HG03575 (cell line): ENCODE results near the gene IMMP2L.
A peak's percentile ranks its signal among the peaks of the same experiment; 100 is the strongest.

Experiments used
- ATAC-seq: cut with Tn5 transposase; IDR thresholded peaks from one replicate; pipeline ENCODE4 v1.9.1; 2021; ENCODE audit not compliant: unreplicated experiment, insufficient number of reproducible peaks, low FRiP score; ENCODE audit errors: extremely low read depth

The IMMP2L gene

DNA sequence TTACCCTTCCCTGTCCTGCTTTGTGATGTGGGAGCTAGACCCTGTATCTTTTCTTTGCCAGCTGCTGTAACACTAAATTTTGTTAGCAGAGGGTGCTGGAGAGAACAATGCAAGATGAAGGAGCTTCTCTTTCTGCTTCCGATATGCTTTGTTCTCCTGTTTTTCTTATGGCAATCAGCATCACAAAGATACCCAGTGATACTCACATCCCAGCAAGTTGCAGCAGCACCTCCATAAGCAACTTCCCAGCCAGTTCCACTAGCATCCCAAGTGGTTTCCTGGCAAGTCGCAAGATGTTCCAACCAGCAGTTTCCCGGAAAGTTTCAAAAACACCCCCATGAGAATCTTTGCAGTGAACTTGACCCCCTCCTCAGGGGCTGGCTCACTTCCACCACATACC lies 148.6 kb downstream of the IMMP2L start:
- no peak for ATAC-seq

DNA sequence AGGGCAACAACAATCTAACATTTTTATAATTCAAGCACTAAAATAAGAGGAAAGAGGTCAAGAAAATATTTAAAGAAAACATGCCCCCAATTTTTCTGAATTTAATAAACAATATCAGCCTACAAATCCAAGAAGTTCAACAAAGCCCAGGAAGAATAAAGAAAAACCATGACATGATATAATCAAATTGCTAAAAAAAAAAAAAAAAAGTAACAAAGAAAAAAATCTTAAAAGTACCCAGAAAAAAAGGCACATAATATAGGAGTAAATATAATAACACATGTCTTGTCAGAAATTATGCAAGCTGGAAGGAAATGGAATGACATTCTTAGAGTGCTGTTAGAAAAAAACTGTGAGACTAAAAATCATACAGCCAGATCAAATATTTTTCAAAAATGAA lies 151.4 kb downstream of the IMMP2L start:
- no peak for ATAC-seq

DNA sequence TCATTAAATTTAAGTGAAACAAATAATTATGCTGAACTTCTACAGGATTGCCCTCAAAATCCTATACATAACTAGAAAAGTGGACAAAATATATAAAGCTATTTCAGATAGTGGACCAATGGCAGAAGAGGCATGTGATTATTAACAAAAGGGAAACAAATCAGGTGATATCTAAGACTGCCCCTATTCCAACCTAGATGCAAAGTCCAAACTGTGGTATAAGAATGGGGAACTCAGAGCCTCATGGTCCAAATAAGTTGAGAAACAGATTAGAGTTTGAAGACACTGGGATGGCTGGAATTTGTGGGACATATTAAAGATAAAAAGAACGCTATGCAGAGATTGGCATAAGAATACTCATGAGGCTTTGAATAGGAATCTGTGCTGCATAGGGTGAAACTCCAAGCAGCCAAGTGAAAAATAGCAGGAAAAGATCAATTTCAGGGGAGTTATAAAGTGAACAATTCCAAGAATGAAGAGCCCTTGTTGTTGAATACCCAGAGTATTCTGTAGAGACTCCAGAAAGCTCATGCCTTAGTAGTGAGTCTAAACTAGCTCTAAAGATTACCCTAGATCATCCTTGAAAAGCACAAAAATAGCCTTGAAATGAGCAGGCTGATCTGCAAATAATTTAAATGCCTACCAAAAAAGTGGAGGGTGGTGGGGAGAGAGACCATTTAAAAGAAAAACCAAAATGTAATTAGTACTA lies 152.4 kb downstream of the IMMP2L start:
- no peak for ATAC-seq

DNA sequence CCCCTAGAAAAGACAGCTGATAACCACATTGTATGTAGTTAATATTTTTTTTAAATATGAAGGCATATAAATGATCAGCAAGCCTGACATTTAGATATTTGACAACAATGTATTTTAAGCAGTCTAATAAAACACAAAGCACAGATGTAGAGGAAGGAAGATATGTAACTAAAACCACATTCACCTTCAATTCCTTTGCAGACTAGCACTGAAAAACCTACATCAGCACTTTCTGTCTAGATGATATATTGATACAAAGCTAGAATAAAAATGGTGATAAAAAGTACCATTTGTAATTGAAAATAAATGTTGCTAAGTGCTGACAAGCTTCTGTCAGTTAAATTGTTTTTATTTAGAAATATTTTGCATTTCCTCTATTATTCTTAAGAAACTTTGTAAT lies 153.6 kb downstream of the IMMP2L start:
- ATAC-seq, result no peak

DNA sequence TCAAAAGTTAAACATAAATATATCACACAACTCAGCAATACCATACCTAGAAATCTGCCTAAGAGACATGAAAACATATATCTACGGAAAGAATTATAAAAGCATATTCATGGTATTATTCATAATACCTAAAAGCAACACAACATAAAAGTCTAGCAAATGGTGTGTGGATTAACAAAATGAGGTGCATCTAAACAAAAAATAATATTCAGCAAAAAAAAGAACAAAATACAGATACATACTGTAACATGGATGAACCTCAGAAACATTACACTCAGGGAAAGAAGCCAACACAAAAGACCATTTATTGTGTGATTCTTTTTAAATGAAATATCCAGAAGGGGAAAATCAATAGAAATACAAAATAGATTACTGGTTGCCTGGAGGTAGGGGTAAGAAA lies 155.0 kb downstream of the IMMP2L start:
- no peak for ATAC-seq

DNA sequence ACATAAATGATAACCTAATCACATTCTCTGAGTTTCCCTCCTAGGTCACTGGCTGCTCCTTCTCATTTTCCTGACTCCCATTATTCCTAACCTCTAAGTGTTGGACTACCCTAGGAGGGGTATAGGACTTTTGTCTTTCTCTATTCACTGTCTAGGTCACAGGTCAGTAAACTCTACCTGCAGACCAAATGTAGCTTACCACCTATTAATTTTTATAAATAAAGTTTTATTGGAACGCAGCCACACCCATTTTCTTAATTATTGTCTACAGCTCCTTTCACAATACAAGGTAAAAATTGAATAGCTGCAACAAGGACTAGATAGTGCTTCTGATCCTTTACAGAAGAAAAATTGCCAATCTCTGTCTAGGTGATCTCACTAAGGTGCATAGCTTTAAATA lies 156.7 kb downstream of the IMMP2L start:
- ATAC-seq, result no peak

DNA sequence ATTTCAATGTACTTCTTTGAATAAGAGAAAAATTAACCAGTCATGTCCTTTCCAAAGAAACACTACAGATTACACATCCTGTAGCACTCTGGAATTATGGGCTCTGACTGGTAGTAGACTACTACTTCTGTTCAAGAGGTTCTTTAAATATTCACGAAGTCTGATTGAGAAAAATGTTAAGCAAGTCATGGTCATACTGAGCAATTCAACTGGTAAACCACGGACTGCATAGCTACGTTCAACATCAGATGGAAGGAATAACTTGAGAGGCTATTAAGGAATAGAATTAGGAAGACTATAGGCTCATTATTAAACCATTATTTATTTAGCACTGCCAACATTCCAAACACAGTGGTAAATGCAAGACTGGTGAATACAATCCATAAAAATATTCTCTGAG lies 160.8 kb downstream of the IMMP2L start:
- no peak for ATAC-seq

DNA sequence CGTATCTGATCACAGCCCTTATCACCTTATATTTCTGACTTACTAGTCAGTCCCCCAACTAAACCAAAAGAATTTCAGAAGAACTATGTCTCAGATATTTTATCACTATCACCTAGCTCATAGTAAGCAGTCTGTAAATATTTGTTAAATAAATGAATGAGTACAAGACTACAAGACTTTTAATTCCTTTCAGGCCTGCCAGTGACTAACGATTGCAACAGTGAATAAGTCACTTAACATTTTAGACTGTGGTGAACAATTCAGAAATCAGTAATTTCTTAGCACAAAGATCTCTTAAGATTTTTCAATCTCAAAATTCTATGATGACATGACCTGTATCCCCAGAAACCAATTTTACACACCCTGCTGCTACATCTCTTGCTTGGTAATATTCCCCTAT lies 162.2 kb downstream of the IMMP2L start:
- no peak for ATAC-seq

DNA sequence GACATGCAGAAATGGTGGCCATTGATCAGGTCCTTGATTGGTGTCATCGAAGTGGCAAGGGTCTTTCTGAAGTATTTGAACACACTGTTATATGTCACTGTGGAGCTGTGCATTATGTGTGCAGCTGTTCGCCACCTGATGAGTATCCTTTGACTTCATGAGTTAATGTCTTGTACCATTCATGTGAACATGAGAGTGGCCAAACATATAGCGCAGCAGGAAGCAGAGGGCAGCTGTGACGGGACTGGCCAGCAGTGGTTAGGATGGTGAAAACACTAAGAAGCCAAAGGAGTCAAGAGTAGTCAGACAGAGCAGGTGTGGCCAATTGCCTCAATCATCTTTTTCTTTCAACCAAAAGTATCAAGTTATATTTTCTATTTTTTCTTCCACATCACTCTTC lies 167.4 kb downstream of the IMMP2L start:
- no peak for ATAC-seq

DNA sequence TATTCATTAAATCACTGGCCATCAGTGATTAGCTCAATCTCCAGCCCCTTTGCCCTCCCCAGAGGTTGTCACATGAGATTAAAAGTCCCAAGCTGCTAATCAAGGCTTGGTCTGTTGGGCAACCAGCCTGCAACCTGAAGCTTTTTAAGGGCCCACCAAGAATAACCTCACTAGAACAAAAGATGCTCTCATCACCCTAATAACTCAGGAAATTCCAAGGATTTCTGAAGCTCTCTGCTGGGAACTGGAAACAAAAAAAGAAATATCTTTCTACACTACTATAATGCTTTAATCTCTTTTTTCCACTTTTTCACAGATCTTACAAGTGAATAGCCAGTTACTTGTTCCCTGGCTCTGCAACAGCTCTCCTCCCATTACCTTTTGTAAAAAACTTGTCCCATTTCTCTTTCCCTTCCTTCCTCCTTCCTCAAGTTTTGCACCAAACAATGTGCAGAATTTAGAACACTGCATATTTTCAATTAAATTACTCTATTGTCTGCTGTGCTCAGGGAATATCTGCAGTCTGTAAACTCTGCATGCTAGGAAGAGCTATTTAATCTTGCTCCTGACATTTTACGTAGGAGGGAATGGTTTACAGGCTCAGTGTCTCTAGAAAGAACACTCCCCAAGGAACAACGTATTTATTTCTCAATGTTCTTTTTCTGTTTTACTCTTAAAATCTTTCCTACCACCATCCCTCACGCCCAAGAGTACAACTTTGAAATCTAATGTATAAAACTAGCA lies 169.1 kb downstream of the IMMP2L start:
- ATAC-seq, result no peak

DNA sequence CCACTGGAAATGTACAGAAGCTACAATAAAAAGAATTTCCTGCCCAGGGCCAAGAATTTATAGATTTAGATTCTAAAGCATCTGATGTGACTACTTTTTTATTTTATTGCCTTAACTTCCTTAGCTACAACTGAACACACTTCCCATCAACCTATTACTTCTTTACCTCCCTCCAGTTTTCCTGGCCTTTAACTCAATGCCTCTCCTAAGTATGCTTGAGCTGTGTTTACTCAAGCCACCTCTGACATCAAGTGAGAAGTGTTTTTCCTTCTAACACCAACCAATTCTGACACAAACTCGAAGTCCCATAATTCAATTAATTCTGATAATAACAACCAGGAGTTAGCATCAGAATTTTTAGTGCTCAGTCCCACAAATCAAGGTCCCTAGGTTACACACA lies 170.0 kb downstream of the IMMP2L start:
- ATAC-seq, result no peak

DNA sequence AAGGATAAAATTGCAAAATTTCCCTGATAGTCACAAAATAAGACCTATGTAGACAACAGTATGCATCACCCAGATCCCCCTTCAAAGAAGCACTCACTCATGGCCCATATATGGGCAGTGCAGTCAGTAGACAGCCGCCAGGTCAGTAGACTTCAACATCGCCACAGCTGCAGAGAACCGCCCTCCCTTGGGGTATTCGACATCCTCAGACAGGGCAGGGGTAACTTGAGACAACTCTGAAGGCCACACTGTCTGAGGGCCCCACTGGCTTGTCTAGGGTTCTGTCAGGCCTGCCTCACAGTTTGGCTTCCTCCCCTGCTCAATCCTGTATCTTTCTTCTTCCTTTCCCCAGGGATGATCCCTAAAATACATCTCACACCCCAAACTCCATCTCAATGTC lies 172.3 kb downstream of the IMMP2L start:
- no peak for ATAC-seq

DNA sequence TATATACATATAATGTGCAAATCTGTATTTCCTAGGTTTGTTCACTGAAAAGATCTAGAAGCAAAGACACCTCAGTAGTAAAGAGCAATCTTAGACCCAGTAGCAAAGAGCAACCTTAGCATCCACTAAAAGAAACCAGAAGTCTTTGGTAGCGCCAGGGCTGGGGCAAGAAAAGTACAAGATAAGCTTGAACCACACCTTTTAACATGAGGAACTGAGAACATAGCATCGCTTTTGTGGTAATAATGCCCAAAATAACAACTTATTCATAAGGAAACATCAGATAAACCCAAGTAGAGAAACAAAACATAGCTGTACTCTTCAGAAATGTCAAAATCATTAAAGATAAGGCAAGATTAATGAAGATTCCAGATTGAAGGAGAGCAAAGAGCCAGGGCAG lies 173.4 kb downstream of the IMMP2L start:
- peak; percentile 76 for ATAC-seq

DNA sequence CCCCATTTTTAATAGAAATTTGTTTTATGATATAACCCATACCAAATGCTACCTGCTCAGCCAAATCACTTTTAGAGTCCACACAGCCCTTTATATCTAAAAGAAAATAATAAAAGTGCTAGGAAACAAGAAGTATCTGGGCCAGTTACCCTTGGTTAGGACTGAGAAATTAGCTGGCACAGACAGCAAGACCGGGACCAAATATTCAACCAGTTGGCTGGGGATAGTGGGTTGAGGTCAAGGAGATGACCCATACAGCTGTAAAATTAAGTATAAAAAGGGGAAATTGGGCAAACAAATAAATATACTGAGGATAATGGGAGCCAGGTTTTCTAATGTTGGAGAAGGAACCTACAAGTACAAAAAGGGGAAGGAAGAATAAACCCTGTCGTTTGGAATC lies 174.3 kb downstream of the IMMP2L start:
- no peak for ATAC-seq

DNA sequence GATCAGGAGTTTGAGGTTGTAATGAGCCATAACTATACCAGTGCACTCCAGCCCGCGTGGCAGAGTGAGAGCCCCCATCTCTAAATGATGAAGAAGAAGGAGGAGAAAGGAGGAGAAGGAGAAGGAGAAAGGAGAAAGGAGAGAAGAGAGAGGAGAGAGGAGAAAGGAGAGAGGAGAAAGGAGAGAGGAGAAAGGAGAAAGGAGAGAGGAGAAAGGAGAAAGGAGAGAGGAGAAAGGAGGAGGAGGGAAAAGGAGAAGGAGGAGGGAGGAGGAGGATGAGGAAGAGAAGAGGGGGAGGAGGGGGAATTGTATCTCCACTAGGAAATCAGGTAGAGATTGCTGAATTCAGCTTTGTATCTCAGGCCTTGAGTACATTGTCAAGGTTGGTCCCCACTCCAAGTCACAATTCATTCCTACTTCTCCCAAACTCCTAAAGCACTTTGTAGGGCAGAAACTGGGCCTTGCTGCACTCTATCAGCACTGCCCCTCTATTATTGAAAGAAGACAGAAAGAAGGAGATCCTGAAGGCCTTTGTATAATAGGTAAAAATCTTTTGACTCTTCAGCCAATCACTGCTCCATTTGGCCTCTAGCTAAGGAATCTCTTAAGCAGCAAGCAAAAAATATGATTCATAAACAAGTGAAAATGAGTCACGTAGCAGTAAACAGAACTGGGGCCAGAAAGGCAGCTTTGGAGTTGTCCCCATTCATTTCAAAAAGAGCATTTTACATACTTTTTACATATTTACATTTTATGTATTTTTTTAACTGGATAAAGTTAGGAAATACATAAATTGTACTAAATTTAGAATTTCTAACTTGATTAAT lies 178.0 kb downstream of the IMMP2L start:
- ATAC-seq, result no peak

DNA sequence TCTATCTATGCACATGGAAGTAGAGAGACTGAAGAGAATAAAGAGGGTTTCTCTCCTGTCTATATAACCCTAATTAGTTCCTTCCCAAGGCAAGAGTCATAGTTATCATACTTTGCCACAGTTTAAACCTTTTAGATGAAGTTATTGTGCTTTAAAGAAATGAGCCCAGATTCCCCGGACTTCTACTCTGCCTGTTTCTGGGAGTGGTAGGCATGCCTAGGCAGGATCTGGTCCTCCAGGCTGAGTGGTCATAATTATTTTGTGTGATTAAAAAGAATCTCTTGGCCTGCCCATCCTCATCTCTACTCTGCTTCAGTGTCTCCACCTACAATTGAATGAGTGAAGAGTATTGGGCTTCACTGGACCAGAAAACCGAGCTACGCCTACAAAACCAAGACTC lies 179.2 kb downstream of the IMMP2L start:
- ATAC-seq, result no peak

DNA sequence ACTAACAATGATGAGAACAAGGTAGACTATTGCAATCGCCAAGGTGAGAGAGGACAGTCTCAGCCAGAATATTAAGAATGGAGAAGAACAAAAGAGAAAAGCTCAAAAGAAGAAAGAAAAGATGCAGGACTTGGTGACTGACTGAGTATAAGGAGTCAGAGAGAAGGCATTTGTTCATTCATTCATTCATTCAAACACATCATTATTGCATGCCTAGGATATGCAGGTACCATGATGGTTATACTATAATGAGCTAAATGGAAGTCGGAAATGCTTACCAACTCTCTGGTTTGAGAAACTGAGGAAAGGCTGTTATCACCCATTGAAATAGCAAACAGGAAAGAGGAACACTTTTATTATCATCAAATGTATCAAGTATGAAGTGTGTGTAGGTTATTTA lies 180.7 kb downstream of the IMMP2L start:
- ATAC-seq, result no peak

DNA sequence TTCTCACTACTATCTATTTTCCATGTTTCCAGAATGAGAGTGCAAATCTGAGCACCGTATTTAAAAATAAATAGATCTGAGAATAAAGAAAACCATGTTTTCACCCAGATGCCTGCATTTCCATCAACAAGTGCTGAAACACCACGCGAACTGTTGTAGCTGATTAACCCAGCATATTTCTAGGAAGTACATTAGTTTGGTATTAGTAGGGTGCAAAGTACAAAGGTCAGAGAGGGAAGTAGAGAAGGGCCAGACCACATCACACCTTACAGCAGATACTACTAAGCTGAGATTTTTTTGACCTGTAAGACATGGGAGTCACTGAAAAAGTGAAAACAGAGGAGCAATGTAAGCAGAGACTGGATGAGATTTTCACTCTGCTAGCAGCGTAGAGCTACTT lies 181.3 kb downstream of the IMMP2L start:
- no peak for ATAC-seq

DNA sequence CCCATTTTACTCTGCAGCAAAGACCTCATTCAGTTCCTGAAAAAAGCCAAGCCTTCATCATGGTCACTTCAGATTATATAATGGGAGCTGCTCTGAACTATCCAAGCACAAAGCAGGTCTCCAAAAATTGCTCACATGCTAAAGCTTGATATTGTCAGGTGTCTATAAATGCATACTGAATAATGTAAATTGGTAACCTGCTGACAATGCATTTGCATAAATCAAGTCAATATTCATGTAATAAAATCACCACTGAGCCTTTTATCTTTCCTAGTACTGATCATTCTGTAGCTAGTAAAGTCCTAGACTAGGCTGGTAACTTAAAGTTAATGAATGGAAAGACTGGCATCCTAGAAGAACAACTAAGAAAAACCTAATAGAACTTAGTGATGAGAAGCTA lies 188.3 kb downstream of the IMMP2L start:
- ATAC-seq, result no peak

DNA sequence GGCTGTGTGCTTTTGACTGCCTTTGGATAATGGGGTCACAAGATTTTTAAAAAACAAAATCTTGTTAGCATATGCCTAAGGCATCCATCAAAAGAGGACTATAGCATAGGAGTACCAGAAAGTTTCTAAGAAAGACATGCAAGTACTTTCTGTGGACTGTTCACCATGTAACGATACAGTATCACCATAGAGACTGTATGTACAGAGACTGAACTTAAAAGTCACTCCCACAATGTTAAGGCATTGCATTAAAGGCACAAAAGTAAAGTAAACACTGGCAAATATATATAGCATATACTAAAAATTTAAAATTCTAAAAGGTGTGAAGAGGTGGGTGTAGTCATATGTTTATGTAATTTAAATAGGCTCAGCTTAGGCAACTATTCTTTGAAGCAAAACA lies 190.9 kb downstream of the IMMP2L start:
- no peak for ATAC-seq
